OCI-LY7 (cell line): ENCODE results near the gene ZNF678. TPM values are rescaled to one million over a fixed set of nuclear protein-coding genes. Genes with fewer than 3 reads are reported as not detected.

ENCODE experiments used
- BruUV-seq: library from RNA; stranded (reverse); fragments of 400-500 nt; replicated peaks from 2 replicates; lab custom pipeline; 2021; lab: Mats Ljungman, UMichigan
- CTCF ChIA-PET: fragments of 300-600 bp; sonication (Branson Sonifier 250); formaldehyde crosslinking; loops from one replicate; lab custom pipeline; 2022; ENCODE audit warnings: antibody characterized with exemption; ENCODE audit not compliant: unreplicated experiment; lab: Charles Lee
- POLR2A ChIA-PET: fragments of 300-600 bp; sonication (Branson Sonifier 250); formaldehyde crosslinking; loops from one replicate; lab custom pipeline; 2022; ENCODE audit warnings: antibody characterized with exemption; lab: Charles Lee
- DNase-seq: peaks from one replicate; pipeline ENCODE4 v3.0.0-alpha.2; 2015; ENCODE audit warnings: low spot score
- H2AFZ ChIP-seq: fragments of 200-600 bp; sonication (generic), shearing (Covaris generic); 2 replicates; pipeline ENCODE4 v1.6.1; 2014; ENCODE audit warnings: mild to moderate bottlenecking, antibody characterized with exemption, low read length, moderate library complexity
- H3K27ac ChIP-seq: fragments of 200-600 bp; sonication (generic); 2 replicates; pipeline ENCODE4 v1.5.1; 2014; ENCODE audit warnings: mixed run types, low read depth, mild to moderate bottlenecking, moderate library complexity, low read length, inconsistent platforms; ENCODE audit not compliant: poor library complexity, severe bottlenecking
- H3K36me3 ChIP-seq: fragments of 200-600 bp; sonication (generic); 2 replicates; pipeline ENCODE4 v1.6.1; 2014; ENCODE audit warnings: mild to moderate bottlenecking, antibody characterized with exemption, low read length, moderate library complexity, mixed read lengths; ENCODE audit not compliant: insufficient read depth
- H3K4me1 ChIP-seq: fragments of 200-600 bp; sonication (generic); 2 replicates; pipeline ENCODE4 v1.5.1; 2014; ENCODE audit warnings: mild to moderate bottlenecking, low read length; ENCODE audit not compliant: insufficient read depth, poor library complexity, severe bottlenecking
- H3K4me2 ChIP-seq: fragments of 200-600 bp; sonication (generic); 2 replicates; pipeline ENCODE4 v1.6.1; 2014; ENCODE audit warnings: mild to moderate bottlenecking, low read length
- H3K4me3 ChIP-seq: fragments of 200-600 bp; sonication (generic); 2 replicates; pipeline ENCODE4 v1.5.1; 2014; ENCODE audit warnings: mild to moderate bottlenecking, low read depth, low read length; ENCODE audit not compliant: poor library complexity, severe bottlenecking
- H3K79me2 ChIP-seq: fragments of 200-600 bp; sonication (generic); 2 replicates; pipeline ENCODE4 v1.6.1; 2016; ENCODE audit warnings: low read depth, mild to moderate bottlenecking, low read length, moderate library complexity, mixed read lengths; ENCODE audit not compliant: insufficient read depth
- H3K9me2 ChIP-seq: fragments of 200-600 bp; sonication (generic); 2 replicates; pipeline ENCODE4 v1.6.1; 2016; ENCODE audit warnings: mild to moderate bottlenecking, low read length, mixed read lengths; ENCODE audit not compliant: insufficient read depth
- H3K9me3 ChIP-seq: fragments of 200-600 bp; sonication (generic); 2 replicates; pipeline ENCODE4 v1.6.1; 2014; ENCODE audit warnings: mild to moderate bottlenecking, mixed run types, low read length, mixed read lengths
- H4K20me1 ChIP-seq: fragments of 200-600 bp; sonication (generic); 2 replicates; pipeline ENCODE4 v1.6.1; 2014; ENCODE audit warnings: mild to moderate bottlenecking, antibody characterized with exemption, low read length, moderate library complexity, mixed read lengths; ENCODE audit not compliant: insufficient read depth
- EZH2phosphoT487 ChIP-seq: fragments of 200-600 bp; sonication (generic); IDR thresholded peaks from 2 replicates; pipeline ENCODE4 v1.6.1; 2018; ENCODE audit warnings: low read depth, borderline replicate concordance, mild to moderate bottlenecking, mixed run types, antibody characterized with exemption, low read length, moderate library complexity, mixed read lengths
- intact Hi-C: fragments of 100-400 bp; cut with micrococcal nuclease; formaldehyde crosslinking; loops from one replicate; pipeline ENCODE4 v1.10.0; 2022; ENCODE audit not compliant: unreplicated experiment
- total RNA-seq, 2 experiments: library from RNA; depleted of rRNA in 1 of 2; stranded (reverse); fragments of >200 nt in 1 of 2; shearing (Covaris generic) in 1 of 2; gene quantifications; 2 replicates each; pipeline ENCODE4 v1.2.3, GENCODE V29; 2014 to 2022
- TF ChIP-seq, protein P1 (sequence below): fragments of 200-600 bp; sonication (generic); conservative IDR thresholded peaks from 2 replicates; pipeline ENCODE4 v1.5.1; 2014; ENCODE audit warnings: mild to moderate bottlenecking, antibody characterized with exemption, low read length, moderate library complexity, mixed read lengths

The ZNF678 gene
- total RNA-seq, 2 experiments from 2014 or later, result 19.7 to 23.9 TPM

DNA sequence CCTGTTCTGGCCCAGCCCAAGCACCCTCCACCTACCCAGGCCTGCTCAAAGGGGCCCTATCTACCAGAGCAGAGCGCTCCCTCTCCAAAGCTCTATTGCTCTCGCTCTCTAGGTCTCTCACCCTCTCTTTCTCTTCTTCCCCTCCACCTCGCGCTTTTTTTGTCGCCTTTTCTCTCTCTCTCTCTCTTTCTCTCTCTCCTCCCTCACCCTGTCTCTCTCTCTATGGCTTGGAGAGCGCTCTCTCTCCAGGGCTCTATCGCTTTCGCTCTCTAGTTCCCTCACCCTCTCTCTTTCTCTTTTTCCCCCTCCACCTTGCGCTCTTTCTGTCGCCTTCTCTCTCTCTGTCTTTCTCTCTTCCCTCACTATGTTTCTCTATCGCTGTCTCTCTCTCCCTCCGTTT, 3.4 kb upstream of the ZNF678 start:
- Histone ChIP-seq H4K20me1 (no peaks in the 10 kb centered on the region), H3K79me2 (peaks cover 12% of the 10 kb centered on the region), H3K9me3 (peaks cover 6% of the 10 kb centered on the region; the same call in 1 of the 2 replicates), H3K4me2 (no peak overlapping the region), H2AFZ (no peak overlapping the region), H3K4me3 (no peak overlapping the region), H3K4me1 (peaks cover 9% of the 10 kb centered on the region), H3K36me3 (no peaks in the 10 kb centered on the region), H3K9me2 (no peaks in the 10 kb centered on the region), H3K27ac (no peak overlapping the region)
- no TSS peak for BruUV-seq
- no peak for DNase-seq
- intact Hi-C loops, result loop anchor here (5.0 to 10.0 kb wide), 2 partner anchors 167 to 625 kb away; no protein-coding TSS in a partner anchor
- POLR2A ChIA-PET, result no interaction called here
- CTCF ChIA-PET, result no interaction called here
- TF ChIP-seq, protein P1, sequence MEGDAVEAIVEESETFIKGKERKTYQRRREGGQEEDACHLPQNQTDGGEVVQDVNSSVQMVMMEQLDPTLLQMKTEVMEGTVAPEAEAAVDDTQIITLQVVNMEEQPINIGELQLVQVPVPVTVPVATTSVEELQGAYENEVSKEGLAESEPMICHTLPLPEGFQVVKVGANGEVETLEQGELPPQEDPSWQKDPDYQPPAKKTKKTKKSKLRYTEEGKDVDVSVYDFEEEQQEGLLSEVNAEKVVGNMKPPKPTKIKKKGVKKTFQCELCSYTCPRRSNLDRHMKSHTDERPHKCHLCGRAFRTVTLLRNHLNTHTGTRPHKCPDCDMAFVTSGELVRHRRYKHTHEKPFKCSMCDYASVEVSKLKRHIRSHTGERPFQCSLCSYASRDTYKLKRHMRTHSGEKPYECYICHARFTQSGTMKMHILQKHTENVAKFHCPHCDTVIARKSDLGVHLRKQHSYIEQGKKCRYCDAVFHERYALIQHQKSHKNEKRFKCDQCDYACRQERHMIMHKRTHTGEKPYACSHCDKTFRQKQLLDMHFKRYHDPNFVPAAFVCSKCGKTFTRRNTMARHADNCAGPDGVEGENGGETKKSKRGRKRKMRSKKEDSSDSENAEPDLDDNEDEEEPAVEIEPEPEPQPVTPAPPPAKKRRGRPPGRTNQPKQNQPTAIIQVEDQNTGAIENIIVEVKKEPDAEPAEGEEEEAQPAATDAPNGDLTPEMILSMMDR, result no peak
- TF ChIP-seq EZH2phosphoT487, result no peak

DNA sequence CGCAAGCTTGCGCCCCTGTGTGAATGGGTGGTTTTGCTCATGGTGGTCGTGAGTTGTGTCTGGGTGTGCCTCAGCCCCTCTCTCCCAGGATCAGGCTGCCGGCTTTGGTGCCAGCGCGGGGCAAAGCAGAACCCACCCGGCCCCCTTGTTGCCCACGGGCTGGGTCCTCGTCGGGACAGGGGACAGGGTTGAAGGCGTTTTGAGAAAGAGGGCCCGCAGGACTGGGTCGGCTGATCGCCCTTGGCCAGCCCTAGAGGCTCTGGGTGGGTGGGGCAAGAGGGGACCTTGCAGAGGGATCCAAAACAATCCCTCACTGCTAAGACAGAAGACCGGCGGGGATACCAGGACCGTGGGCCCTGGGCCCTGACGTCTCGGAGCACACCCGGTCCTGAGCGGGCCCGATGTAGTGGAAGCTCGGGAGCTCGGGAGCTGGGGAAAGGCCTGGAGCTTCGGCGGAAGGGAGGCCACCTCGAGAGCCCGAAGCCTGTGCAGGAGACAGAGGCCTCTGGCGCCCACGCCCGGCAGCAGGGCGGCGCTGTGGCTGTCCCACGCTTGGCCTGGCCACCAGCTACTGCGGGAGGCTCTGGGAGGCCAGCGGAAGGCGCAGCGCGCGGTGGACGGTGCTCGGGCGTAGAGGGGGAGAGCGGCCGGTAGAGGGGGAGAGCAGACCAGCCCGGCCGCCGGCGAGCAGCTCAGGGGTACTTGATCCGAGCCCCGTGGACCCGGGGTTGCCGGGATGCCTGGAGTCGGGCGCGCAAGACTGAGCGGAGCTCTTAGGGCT, 2.8 kb upstream of the ZNF678 start:
- no peak overlapping the region for H3K4me3 ChIP-seq
- BruUV-seq, result no TSS peak
- peaks cover 18% of the 10 kb centered on the region for H3K79me2 ChIP-seq
- H3K4me2 ChIP-seq, result no peak overlapping the region
- intact Hi-C loops, result loop anchor here (5.0 to 10.0 kb wide), 2 partner anchors 167 to 626 kb away; no protein-coding TSS in a partner anchor
- no peak overlapping the region for H3K27ac ChIP-seq
- H4K20me1 ChIP-seq, result no peaks in the 10 kb centered on the region
- TF ChIP-seq, protein P1, result no peak
- no peak for TF ChIP-seq EZH2phosphoT487
- peaks cover 6% of the 10 kb centered on the region; the same call in 1 of the 2 replicates for H3K9me3 ChIP-seq
- DNase-seq, result no peak
- no peak overlapping the region for H2AFZ ChIP-seq
- H3K4me1 ChIP-seq, result peaks cover 9% of the 10 kb centered on the region
- ChIA-PET POLR2A (no interaction called here), CTCF (no interaction called here)
- no peaks in the 10 kb centered on the region for H3K9me2 ChIP-seq
- peaks cover 5% of the 10 kb centered on the region; the same call in 1 of the 2 replicates for H3K36me3 ChIP-seq
